Epithelial cell of esophagus (primary cell): ENCODE results near the gene COMT.
"Not testable (repeated sequence)": the region's sequence is repeated elsewhere in the genome, so short reads cannot be mapped to it uniquely, and the experiment has no call there.

Experiments
- DNase-seq: peaks from one replicate; pipeline ENCODE4 v3.0.0; 2010; ENCODE audit warnings: low read depth
- H3K4me3 ChIP-seq: 2 replicates; pipeline ENCODE4 v1.5.1; 2011; ENCODE audit warnings: mild to moderate bottlenecking, low read length, control low read depth
- TF ChIP-seq, protein P1 (sequence below): IDR thresholded peaks from 2 replicates; pipeline ENCODE4 v1.5.1; 2011; ENCODE audit warnings: low read depth, mild to moderate bottlenecking, low read length, control low read depth, inconsistent platforms; ENCODE audit not compliant: insufficient read depth; ENCODE audit errors: missing control alignments

Gene COMT

DNA sequence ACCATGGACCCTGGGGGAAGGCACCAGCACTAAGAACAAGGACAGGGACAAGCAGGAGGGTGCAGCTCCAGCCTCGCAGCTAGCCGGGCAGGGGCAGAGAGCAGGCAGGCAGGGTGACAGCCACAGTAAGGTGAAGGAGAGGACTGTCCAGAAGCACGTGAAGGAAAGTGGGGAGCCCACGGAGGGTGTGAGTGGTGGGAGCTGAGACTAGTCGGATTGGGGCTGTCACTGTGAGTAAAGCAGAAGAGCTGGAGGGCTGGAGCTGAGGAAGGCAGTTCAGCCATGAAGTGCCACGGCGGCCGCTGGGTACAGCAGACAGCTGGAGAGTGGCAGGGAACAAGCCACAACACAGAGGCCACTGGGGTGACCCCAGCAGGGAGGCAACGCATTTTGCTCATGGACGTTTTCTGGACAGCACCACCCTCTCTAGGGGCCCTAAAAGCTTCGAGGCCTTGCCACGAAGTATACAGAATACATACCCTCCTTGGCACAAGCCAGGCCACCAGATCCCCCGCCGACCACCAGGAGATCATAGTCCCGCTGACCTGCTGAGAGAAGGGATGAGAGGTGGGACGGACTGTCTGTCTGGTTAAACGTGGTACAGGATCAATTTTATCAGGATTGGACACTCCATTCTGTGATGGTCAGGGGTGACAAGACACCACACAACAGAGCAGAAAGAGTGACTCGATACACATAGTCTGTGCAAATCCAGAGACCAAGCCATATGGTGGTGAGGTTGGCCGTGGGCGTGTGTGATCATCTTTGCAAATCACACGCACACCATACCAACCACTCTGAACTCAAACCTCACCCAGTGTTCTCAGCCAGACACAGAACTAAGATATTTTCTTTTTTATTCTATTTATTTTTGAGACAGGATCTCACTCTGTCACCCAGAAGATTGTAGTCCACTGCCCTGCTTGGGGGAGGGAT lies 10.8 kb upstream of the COMT start:
- no peak for DNase-seq
- H3K4me3 ChIP-seq = no peak overlapping the region
- TF ChIP-seq, protein P1, sequence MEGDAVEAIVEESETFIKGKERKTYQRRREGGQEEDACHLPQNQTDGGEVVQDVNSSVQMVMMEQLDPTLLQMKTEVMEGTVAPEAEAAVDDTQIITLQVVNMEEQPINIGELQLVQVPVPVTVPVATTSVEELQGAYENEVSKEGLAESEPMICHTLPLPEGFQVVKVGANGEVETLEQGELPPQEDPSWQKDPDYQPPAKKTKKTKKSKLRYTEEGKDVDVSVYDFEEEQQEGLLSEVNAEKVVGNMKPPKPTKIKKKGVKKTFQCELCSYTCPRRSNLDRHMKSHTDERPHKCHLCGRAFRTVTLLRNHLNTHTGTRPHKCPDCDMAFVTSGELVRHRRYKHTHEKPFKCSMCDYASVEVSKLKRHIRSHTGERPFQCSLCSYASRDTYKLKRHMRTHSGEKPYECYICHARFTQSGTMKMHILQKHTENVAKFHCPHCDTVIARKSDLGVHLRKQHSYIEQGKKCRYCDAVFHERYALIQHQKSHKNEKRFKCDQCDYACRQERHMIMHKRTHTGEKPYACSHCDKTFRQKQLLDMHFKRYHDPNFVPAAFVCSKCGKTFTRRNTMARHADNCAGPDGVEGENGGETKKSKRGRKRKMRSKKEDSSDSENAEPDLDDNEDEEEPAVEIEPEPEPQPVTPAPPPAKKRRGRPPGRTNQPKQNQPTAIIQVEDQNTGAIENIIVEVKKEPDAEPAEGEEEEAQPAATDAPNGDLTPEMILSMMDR = no peak

DNA sequence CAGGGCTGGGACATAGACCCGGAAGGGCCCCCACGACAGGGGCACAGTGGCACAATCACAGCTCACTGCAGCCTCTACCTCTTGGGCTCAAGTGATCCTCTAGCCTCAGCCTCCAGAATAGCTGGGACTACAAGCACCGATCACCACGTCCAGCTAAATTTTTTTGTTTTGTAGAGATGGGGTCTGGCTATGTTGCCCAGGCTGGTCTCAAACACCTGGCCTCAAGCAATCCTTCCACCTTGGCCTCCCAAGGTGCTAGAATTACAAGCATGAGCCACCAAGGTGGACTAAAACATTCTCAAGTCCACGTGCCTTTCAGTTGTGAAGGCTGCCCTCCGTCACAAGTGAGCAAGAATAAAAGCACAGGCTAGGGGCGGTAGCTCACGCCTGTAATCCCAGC lies 10.1 kb upstream of the COMT start:
- DNase-seq = no peak
- TF ChIP-seq, protein P1 = no peak
- H3K4me3 ChIP-seq = no peak overlapping the region

DNA sequence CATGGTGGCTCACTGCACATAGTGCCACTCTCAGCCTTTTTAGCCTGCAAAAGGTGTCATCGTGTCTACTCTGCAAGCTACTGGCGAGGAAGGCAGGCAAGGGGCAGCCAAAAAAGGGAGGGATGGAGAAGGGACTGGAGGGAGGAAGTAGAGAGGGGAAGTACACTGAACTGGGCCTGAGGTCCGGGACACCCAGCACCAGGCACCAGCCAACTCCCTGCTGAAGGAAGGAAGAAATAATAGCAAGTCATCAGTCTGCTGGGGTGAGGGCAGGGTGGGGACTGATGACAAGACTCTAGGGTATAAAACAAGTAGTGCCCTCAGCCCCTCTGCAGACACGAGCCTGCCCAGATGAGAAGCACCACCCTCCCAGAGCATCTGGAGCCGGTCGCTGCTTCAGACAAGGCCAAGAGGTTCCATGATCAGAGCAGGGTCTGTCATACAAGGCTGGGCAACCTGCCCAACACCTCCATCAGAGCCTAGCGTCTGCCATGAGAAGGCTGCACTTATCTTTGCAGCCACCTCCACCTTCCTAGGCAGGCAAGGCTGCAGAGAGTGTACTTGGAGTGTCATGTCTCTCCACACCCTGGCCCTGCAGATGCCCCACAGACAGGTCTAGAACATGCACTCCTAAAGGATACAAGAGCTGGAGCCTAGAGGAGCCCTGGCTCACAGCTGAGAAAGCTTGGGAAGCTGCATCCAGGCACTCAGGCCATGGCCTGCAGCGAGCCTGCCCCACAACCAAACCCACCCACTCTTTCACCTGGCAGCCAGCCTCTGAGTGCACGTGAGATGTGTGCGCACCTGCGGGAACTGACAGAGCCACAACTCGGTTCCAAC lies 9.0 kb upstream of the COMT start:
- H3K4me3 ChIP-seq = no peak overlapping the region
- DNase-seq = no peak
- TF ChIP-seq, protein P1 = no peak

DNA sequence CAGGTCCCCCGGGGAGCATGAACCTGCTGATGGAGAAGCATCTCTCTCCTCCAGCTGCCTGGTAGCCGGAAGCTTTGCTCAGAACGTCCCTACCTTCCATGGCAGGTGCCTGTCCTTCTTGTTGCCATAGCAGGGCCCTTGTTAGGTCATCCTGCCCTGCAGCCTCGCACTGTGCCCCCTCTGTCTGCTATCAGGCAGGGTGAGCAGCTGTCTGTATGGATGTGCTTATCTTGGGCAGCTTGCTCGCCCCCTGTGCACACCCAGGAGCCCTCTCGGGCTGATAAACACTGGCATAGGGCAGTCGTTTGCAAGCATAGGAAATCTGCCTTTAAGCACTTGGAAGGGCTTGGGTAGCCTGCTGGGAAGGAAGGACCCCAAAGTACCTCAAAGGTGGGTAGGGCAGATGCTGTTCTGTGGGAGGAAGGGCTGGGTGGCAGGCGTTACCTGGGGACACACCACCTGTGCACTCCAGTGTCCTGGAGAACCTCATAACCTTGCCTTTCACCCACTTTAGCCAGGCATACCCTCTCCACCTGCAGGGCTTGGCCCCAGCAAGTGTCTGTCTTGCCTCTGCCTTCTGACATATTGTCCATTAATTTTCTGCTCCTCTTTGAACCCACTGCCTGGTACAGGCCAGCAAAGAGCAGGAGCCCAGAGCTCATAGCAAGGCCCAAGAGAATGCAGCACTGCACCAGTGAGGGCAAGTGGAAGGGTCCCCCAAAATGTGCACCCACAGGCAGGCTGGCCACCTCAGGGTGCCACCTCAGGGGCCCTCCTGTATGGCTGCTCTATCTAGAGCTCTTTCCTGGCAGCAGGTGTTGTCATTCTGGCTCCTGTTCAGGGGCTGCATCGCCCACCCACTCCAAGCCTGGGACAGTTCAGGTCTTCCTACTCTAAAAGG lies 8.0 kb upstream of the COMT start:
- DNase-seq = no peak
- no peak overlapping the region for H3K4me3 ChIP-seq
- TF ChIP-seq, protein P1 = no peak

DNA sequence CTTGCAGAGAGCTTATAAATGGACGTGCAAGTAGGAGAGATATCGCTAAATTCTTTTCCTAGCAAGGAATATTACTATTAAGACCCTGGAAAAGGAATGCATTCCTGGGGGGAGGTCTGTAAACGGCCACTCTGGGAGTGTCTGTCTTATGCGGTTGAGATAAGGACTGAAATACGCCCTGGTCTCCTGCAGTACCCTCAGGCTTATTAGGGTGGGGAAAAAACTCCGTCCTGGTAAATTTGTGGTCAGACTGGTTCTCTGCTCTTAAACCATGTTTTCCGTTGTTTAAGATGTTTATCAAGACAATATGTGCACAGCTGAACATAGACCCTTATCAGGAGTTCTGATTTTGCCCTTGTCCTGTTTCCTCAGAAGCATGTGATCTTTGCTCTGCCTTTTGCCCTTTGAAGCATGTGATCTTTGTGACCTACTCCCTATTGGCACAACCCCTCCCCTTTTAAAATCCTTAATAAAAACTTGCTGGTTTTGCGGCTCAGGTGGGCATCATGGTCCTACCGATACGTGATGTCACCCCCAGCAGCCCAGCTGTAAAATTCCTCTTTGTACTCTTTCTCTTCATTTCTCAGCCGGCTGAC lies 6.4 kb upstream of the COMT start:
- DNase-seq, H3K4me3 ChIP-seq: not testable (repeated sequence)

DNA sequence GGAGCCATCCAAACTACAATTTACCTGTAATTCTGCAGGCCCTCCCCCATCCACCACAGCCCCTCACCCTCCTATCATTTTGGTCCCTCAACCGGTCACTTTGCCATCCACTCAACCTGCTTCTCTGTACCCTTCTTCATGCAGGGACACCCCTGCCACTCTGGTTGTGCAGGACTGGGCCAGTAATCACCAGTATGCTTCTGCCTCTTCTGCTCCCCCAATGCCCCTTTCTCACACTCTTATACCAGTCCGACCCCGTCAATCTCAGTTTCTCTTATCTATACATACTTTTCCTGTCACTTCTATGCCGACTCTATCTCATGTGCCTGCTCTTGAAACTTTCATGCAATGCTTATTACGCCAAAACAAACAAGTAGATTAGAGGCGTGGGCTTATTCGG lies 5.1 kb upstream of the COMT start:
- H3K4me3 ChIP-seq = no peak overlapping the region
- TF ChIP-seq, protein P1 = no peak
- DNase-seq = no peak
